Measurements from ENCODE around the gene ACRV1. TPM values are rescaled to one million over a fixed set of nuclear protein-coding genes. Genes with fewer than 3 reads are reported as not detected.

The ACRV1 gene
- total RNA-seq, 2 donors from 2014 or later: not detected

DNA sequence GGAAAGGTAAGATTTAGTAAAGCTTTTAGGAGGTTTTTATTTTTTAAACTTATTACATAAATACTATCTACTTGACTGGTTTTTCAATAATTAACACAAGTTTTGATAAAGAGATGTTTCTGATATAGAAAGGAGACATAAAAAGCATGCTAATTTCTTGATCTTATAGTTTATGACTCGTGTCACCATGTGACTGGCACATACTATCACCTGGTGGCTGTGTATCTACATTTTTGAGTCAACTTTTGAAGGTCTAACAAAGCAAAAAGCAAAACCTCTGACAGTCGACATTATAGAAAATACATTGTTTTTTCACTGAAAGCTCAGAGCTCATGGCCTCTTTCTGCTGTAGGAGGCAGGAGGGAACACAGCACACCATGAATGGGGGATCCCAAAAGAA lies 810 bp downstream of the ACRV1 start:
- no peak for DNase-seq (ENCODE audit: low spot score)
- peaks cover 6% of the 10 kb centered on the region for H3K36me3 Mint-ChIP-seq
- H3K9me3 Mint-ChIP-seq: no peaks in the 10 kb centered on the region
- no peaks in the 10 kb centered on the region for H3K4me1 Mint-ChIP-seq (ENCODE audit: low read depth in 2 of 2)
- H3K27ac Mint-ChIP-seq: no peak overlapping the region
- no peak overlapping the region for H3K4me3 Mint-ChIP-seq
- no peaks in the 10 kb centered on the region for H3K27me3 Mint-ChIP-seq
- ATAC-seq: no peak

DNA sequence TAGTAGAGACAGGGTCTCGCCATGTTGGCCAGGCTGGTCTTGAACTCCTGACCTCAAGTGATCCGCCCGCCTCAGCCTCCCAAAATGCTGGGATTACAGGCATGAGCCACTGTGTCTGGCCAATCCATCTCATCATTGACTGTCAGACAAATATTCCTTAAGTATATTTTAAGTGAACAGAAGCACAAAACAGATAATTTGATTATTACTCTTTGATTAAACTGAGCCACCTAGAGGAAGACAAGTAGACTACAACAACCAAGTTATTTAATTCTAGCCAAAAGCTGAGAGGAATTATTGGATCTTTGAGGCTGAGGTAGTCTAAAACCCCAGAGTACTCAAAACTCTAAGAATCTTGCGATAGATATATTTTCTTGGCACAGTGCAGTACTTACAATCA lies 1.2 kb downstream of the ACRV1 start:
- Mint-ChIP-seq H3K4me1 (ENCODE audit: low read depth in 2 of 2) (no peaks in the 10 kb centered on the region), H3K27me3 (no peaks in the 10 kb centered on the region), H3K27ac (no peak overlapping the region), H3K36me3 (peaks cover 6% of the 10 kb centered on the region), H3K4me3 (no peak overlapping the region), H3K9me3 (no peaks in the 10 kb centered on the region)
- no peak for ATAC-seq
- no peak for DNase-seq (ENCODE audit: low spot score)

DNA sequence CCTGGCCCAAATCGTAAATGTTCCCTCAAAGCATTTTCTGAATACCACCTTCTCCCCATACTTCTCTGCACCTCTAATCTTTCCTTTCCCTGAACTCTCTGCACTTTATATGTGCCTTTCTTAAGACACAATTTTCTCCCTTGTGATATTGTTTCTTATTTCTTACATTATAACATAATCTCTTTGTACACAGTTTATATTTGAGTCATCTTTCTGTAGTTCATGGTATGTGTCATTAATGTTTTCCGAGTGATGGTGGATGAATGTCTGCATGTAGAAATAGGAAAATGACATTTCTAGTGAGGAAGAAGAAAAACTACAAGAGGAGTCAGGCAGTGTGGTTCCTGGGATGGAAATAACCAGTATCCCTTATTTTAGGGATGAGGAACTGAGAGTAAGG lies 5.5 kb downstream of the ACRV1 start:
- H3K4me1 Mint-ChIP-seq (ENCODE audit: low read depth in 2 of 2): no peaks in the 10 kb centered on the region

DNA sequence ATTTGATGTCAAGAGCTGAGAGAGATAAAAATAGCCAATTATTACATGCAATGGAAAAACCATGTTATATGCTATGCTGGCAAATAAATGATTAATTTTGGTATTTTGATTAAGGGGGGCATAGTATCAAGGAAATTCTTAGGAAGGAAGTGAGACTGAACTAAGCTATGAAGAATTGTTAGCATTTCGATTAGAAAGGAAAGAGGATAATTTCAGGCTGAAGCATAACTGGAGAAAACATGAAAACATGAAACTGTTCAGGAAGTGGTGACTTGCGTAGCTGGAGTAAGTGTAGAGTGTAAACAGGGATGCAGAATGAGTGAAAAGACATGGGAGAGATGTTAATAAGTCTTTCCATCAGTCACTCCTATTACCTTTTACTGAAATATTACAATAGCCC lies 6.4 kb downstream of the ACRV1 start:
- no peaks in the 10 kb centered on the region for H3K27me3 Mint-ChIP-seq
- no peak for ATAC-seq
- H3K36me3 Mint-ChIP-seq: peaks cover 15% of the 10 kb centered on the region
- H3K4me3 Mint-ChIP-seq: no peak overlapping the region
- no peak overlapping the region for H3K27ac Mint-ChIP-seq
- no peak for DNase-seq (ENCODE audit: low spot score)
- no peaks in the 10 kb centered on the region for H3K9me3 Mint-ChIP-seq
- H3K4me1 Mint-ChIP-seq (ENCODE audit: low read depth in 2 of 2): peaks cover 0 to 3% of the 10 kb centered on the region in 2 donors

More for the DNA sequence above, 5.5 kb downstream of the ACRV1 start:
- peaks cover 10% of the 10 kb centered on the region for H3K36me3 Mint-ChIP-seq
- H3K27ac Mint-ChIP-seq: no peak overlapping the region
- H3K4me3 Mint-ChIP-seq: no peak overlapping the region
- DNase-seq (ENCODE audit: low spot score) (no peak), ATAC-seq (no peak)
- no peaks in the 10 kb centered on the region for H3K27me3 Mint-ChIP-seq
- no peaks in the 10 kb centered on the region for H3K9me3 Mint-ChIP-seq

DNA sequence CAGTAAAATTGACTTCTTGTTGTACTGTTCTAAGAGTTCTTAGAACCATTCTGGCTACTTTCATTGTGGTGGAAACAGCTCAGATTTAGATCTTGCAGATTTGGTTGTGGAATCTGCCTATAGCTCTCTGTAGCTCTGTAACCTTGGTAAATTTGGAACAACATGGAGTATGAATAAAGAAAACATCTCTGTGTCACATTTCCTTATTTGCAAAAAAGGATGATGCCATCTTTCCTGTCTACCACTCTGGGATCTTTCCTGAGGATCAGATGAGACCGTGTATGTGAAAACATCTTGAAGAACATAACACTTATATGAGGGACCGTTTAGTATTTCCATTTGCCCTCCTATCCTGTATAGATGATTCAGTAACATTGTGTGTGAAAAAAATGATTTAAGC lies 9.1 kb downstream of the ACRV1 start:
- ATAC-seq (no peak), DNase-seq (ENCODE audit: low spot score) (no peak)
- Mint-ChIP-seq H3K4me1 (ENCODE audit: low read depth in 2 of 2) (peaks cover 0 to 3% of the 10 kb centered on the region in 2 donors), H3K9me3 (peaks cover 2% of the 10 kb centered on the region), H3K27me3 (no peaks in the 10 kb centered on the region), H3K27ac (no peak overlapping the region), H3K36me3 (peaks cover 20% of the 10 kb centered on the region), H3K4me3 (no peak overlapping the region)

DNA sequence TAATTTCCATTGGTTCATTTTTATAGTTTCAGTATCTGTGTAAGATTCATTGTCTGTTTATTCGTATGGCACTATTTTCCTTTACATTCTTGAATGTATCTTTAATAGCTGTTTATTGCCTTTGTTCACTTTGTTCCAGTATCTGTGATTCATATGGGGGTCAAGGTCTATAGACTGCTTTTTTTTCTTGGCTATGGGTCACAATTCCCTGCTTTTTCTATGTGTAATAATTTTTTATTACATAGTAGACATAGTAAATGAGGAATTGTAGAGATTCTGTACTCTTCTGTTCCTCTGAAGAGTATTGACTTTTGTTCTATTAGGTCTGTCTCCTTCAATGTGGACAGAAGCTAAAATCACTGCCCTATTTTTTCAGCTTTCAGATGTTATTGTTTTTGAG lies 10.5 kb downstream of the ACRV1 start:
- ATAC-seq (no peak), DNase-seq (ENCODE audit: low spot score) (no peak)
- H3K4me1 Mint-ChIP-seq (ENCODE audit: low read depth in 2 of 2): peaks cover 0 to 4% of the 10 kb centered on the region in 2 donors
- peaks cover 29% of the 10 kb centered on the region for H3K36me3 Mint-ChIP-seq
- H3K4me3 Mint-ChIP-seq: no peak overlapping the region
- no peak overlapping the region for H3K27ac Mint-ChIP-seq
- H3K9me3 Mint-ChIP-seq: peaks cover 2% of the 10 kb centered on the region
- no peaks in the 10 kb centered on the region for H3K27me3 Mint-ChIP-seq

DNA sequence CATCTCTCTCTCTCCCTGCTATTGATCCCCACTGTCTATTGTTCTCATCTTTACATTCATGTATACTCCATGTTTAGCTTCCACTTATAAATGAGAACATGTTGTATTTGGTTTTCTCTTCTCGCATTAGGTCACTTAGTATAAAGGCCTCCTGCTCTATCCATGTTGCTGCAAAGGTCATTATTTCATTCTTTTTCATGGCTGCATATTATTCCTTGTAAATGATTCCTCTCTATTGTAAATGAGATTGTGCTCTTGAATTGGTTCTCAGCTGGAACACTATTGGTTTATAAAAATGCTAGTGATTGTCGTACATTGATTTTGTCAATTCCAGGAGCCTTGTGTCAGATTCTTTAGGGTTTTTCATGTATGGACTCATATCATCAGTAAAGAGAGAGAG lies 13.5 kb downstream of the ACRV1 start:
- Mint-ChIP-seq H3K4me3 (no peak overlapping the region), H3K27ac (no peak overlapping the region), H3K27me3 (no peaks in the 10 kb centered on the region), H3K9me3 (peaks cover 2% of the 10 kb centered on the region), H3K36me3 (peaks cover 48% of the 10 kb centered on the region), H3K4me1 (ENCODE audit: low read depth in 2 of 2) (peaks cover 11 to 15% of the 10 kb centered on the region in 2 donors)
- ATAC-seq (no peak), DNase-seq (ENCODE audit: low spot score) (no peak)

DNA sequence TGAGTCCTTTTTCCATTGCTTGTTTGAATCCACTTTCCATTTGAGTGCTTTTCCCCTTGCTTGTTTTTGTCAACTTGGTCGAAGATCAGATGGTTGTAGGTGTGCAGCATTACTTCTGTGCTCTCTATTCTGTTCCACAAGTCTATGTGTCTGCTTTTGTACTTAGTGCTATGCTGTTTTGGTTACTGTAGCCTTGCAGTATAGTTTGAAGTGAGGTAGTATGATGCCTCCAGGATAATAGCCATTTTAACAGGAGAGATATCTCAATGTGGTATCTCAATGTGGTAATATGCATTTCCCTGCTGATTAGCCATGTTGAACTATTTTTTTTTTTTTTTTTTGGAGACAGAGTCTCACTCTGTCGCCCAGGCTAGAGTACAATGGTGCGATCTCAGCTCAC lies 16.7 kb downstream of the ACRV1 start:
- Mint-ChIP-seq H3K36me3 (peaks cover 45% of the 10 kb centered on the region), H3K4me1 (ENCODE audit: low read depth in 2 of 2) (peaks cover 8 to 20% of the 10 kb centered on the region in 2 donors), H3K27ac (peak overlapping the region in 1 of 2 donors; percentile 32), H3K4me3 (no peak overlapping the region), H3K9me3 (peaks cover 2% of the 10 kb centered on the region), H3K27me3 (no peaks in the 10 kb centered on the region)
- DNase-seq (ENCODE audit: low spot score) (no peak), ATAC-seq (no peak)

DNA sequence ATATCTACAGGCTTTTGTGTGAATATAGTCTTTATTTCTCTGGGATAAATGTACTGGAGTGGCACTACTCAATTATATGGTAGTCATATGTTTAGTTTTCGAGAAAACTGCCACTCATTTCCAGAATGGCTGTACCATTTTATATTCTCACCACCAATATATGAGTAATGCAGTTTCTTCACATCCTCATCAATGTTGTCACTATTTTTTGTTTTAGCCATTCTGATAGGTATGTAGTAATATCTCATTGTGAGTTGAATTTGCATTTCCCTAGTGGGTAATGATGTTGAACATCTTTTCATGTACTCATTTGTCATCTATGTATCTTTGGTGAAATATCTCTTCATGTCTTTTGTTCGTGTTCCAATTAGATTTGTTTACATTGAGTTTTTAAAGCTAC lies 18.0 kb downstream of the ACRV1 start:
- Mint-ChIP-seq H3K4me1 (ENCODE audit: low read depth in 2 of 2) (peaks cover 8 to 20% of the 10 kb centered on the region in 2 donors), H3K36me3 (peaks cover 45% of the 10 kb centered on the region), H3K4me3 (no peak overlapping the region), H3K9me3 (peaks cover 2% of the 10 kb centered on the region), H3K27ac (peak overlapping the region; percentile 32 to 47), H3K27me3 (no peaks in the 10 kb centered on the region)
- DNase-seq (ENCODE audit: low spot score) (no peak), ATAC-seq (peak; percentile 74 to 76)

DNA sequence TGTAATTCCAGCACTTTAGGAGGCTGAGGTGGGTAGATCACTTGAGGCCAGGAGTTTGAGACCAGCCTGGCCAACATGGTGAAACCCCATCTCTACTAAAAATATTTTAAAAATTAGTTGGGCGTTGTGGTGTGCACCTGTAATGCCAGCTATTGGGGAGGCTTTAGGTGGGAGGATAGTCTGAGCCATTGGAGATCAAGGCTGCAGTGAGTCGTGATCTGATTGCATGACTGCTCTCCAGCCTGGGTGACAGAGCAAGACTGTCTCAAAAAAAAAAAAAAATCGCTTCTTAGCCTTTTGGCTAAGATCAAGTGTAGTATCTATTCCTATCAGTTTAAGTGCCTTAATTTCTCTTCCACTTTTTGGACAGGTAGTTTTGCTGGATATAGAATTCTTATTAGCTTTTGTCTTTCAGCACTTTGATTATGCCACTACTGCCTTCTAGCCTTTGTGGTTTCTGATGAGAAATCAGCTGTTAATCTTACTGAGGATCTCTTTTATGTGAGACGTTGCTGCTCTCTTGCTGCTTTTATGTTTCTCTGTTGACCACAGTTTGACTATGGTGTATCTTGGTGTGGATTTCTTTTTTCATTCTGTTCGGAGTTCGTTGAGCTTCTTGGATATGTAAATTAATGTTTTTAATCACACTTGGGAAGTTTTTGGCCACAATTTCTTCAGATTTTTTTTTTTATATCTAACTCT lies 31.0 kb downstream of the ACRV1 start:
- Mint-ChIP-seq H3K27me3 (no peaks in the 10 kb centered on the region), H3K36me3 (peaks cover 30% of the 10 kb centered on the region), H3K27ac (peak overlapping the region in 1 of 2 donors; percentile 48), H3K4me1 (ENCODE audit: low read depth in 2 of 2) (peaks cover 5 to 7% of the 10 kb centered on the region in 2 donors), H3K9me3 (no peaks in the 10 kb centered on the region), H3K4me3 (no peak overlapping the region)
- ATAC-seq (no peak), DNase-seq (ENCODE audit: low spot score) (no peak)

DNA sequence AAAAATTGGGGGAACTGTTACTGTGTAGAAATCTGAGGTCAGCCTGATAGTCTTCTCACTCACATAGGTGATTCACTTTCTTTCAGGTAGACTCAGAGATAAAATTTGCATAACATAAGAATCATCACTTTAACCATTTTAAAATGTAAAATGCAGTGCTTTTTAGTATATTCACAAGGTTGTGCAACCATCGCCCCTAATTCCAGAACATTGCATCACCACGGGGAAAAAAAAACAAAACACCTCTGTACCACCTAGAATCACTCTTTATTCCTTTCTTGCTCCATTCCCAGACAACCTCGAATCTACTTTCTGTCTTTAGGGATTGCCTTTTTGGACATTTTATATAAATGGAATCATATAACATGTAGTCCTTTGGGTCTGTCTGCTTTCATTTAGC lies 34.8 kb downstream of the ACRV1 start:
- H3K4me1 Mint-ChIP-seq (ENCODE audit: low read depth in 2 of 2): peaks cover 5 to 7% of the 10 kb centered on the region in 2 donors
- H3K27ac Mint-ChIP-seq: no peak overlapping the region
- DNase-seq (ENCODE audit: low spot score) (no peak), ATAC-seq (no peak)
- H3K9me3 Mint-ChIP-seq: no peaks in the 10 kb centered on the region
- H3K36me3 Mint-ChIP-seq: peaks cover 32% of the 10 kb centered on the region
- H3K27me3 Mint-ChIP-seq: no peaks in the 10 kb centered on the region
- no peak overlapping the region for H3K4me3 Mint-ChIP-seq

DNA sequence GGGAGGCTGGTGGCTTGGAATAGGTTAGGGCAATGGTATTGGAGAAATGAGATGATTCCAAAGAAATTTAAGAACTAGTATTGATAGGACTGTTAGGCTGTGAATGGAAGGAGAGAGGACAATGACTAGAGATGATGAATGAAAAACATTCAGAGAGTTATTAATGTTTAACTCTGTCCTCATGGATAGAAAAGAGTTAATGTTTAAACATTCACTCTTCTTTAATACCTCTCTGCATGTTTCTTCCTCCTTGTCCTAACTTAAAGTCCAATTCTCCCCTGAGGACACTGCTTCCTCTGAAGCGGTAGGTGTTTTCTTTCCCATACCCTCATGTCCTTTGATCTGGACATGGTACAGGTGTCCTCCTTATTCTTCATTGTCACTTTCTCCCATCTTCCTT lies 42.3 kb downstream of the ACRV1 start:
- no peak overlapping the region for H3K4me3 Mint-ChIP-seq
- H3K4me1 Mint-ChIP-seq (ENCODE audit: low read depth in 2 of 2): peaks cover 0 to 4% of the 10 kb centered on the region in 2 donors
- H3K27me3 Mint-ChIP-seq: no peaks in the 10 kb centered on the region
- H3K9me3 Mint-ChIP-seq: no peaks in the 10 kb centered on the region
- H3K36me3 Mint-ChIP-seq: peaks cover 46% of the 10 kb centered on the region
- DNase-seq (ENCODE audit: low spot score) (no peak), ATAC-seq (no peak)
- no peak overlapping the region for H3K27ac Mint-ChIP-seq

DNA sequence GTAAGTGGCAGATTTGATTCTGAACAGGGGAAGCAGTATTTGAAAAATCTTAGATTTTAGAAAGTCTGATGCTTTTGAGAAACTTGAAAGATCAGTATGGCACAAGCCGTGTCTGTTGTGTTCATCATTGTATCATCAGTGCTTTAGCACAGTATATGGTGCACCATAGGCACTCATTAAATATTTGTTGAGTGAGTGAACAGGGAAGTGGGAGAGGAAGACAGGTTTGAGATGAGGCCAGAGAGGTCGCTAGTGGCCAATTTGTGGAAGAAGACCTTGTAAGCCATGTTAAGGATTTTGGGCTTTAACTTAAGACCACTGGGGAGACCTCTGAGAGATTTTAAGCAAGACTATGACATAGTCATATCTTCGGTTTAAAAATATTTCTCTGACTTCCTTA lies 42.8 kb downstream of the ACRV1 start:
- peaks cover 0 to 4% of the 10 kb centered on the region in 2 donors for H3K4me1 Mint-ChIP-seq (ENCODE audit: low read depth in 2 of 2)
- H3K4me3 Mint-ChIP-seq: no peak overlapping the region
- no peak overlapping the region for H3K27ac Mint-ChIP-seq
- no peak for DNase-seq (ENCODE audit: low spot score)
- ATAC-seq: no peak
- no peaks in the 10 kb centered on the region for H3K27me3 Mint-ChIP-seq
- H3K36me3 Mint-ChIP-seq: peaks cover 46% of the 10 kb centered on the region
- no peaks in the 10 kb centered on the region for H3K9me3 Mint-ChIP-seq

DNA sequence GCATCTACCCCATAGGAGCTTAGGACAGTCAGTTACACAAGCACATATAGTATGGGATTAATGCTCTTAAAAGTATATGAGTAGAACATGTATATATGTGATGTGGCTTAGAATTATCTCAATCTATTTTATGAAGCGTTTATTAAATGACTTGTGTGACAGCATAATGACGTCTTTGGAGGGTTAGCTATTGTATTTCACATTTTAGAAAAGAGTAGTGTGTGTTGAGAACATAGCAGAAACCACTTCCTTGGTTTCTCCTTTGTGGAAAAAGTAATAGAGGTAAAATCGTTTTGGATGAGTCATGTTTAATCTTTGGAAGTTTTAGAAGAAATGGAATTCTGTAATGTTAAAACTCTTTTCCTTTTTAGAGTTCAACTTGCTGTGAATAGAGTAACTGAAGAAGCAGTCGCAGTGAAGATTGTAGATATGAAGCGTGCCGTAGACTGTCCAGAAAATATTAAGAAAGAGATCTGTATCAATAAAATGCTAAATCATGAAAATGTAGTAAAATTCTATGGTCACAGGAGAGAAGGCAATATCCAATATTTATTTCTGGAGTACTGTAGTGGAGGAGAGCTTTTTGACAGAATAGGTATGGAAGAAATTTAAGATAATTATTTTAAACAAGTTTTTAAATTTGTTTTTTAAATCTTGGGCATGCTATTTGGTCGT lies 53.3 kb downstream of the ACRV1 start:
- peak overlapping the region; percentile 90 for H3K4me3 Mint-ChIP-seq
- peaks cover 23 to 26% of the 10 kb centered on the region in 2 donors for H3K4me1 Mint-ChIP-seq (ENCODE audit: low read depth in 2 of 2)
- H3K27ac Mint-ChIP-seq: peak overlapping the region; percentile 97
- H3K9me3 Mint-ChIP-seq: no peaks in the 10 kb centered on the region
- H3K27me3 Mint-ChIP-seq: no peaks in the 10 kb centered on the region
- no peak for ATAC-seq
- DNase-seq (ENCODE audit: low spot score): no peak
- peaks cover 12% of the 10 kb centered on the region for H3K36me3 Mint-ChIP-seq
